RWPE2 (cell line): ENCODE data around the gene GTF2B.

Experiments used
- ATAC-seq: fragments of 200-7000 bp; cut with Tn5 transposase; 3 replicates; pipeline ENCODE4 v1.9.1; 2021; ENCODE audit warnings: low read depth
- DNase-seq: peaks from one replicate; pipeline ENCODE4 v3.0.0-alpha.2; 2020; ENCODE audit warnings: low spot score
- H3K27ac ChIP-seq: fragments of 450-650 bp; 2 replicates; pipeline ENCODE4 v1.5.1; 2017; ENCODE audit warnings: mild to moderate bottlenecking; ENCODE audit not compliant: poor library complexity, severe bottlenecking
- H3K27me3 ChIP-seq: fragments of 250-450 bp; sonication (Bioruptor Pico); 2 replicates; pipeline ENCODE4 v1.5.1; 2021; ENCODE audit warnings: mild to moderate bottlenecking, moderate library complexity; ENCODE audit not compliant: insufficient read depth, poor library complexity, severe bottlenecking
- H3K36me3 ChIP-seq: fragments of 250-450 bp; sonication (Bioruptor Pico); 2 replicates; pipeline ENCODE4 v1.5.1; 2020; ENCODE audit warnings: low read depth, mild to moderate bottlenecking, moderate library complexity
- H3K4me1 ChIP-seq: fragments of 250-450 bp; sonication (Bioruptor Pico); 2 replicates; pipeline ENCODE4 v1.5.1; 2021; ENCODE audit warnings: mild to moderate bottlenecking, moderate library complexity; ENCODE audit not compliant: insufficient read depth, poor library complexity, severe bottlenecking
- H3K4me3 ChIP-seq: fragments of 250-450 bp; sonication (Bioruptor Pico); 2 replicates; pipeline ENCODE4 v1.5.1; 2021; ENCODE audit warnings: mild to moderate bottlenecking, moderate library complexity; ENCODE audit not compliant: severe bottlenecking
- H3K9me3 ChIP-seq: fragments of 250-450 bp; sonication (Bioruptor Pico); 2 replicates; pipeline ENCODE4 v1.5.1; 2021; ENCODE audit warnings: mild to moderate bottlenecking, moderate library complexity; ENCODE audit not compliant: severe bottlenecking
- CTCF ChIP-seq: fragments of 450-650 bp; IDR thresholded peaks from one replicate; pipeline ENCODE4 v1.5.1; 2017; ENCODE audit warnings: mild to moderate bottlenecking, moderate library complexity; ENCODE audit not compliant: poor library complexity, severe bottlenecking

Gene GTF2B

GRCh38 chr1:88891951-88892340 is 579 bp upstream of the GTF2B start:
- TF ChIP-seq CTCF, result no peak
- Histone ChIP-seq H3K36me3 (peaks cover 18% of the 10 kb centered on the region), H3K27me3 (no peaks in the 10 kb centered on the region), H3K4me1 (peaks cover 11% of the 10 kb centered on the region), H3K9me3 (no peaks in the 10 kb centered on the region), H3K4me3 (peak overlapping the region; percentile 80), H3K27ac (peak overlapping the region; percentile 44)
- DNase-seq (no peak), ATAC-seq (peak; percentile 3; the same call in 2 of the 3 replicates)

DNA sequence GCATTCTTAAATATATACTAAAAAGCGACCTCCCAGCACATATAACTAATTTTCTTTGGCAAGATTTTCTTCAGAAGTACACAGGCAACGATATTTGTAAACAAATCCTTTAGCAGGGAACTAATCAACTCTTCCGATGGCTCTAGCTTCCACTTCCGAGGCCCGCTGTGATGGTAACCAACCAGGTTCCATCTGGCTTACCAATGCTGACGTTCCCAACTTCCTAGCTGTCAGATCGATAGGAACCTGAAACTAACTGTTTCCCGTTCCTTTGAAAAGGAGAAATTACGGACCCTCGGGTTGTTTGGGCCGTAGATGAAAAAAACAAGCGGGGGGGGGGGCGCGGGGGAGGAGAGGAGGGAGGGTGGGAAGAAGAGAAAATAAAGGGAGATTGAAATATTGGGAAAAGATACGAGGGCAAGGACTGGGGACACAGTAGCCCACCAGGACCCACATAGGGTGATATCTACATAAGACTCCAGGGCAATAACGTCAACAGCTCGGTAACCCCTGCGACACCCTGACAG is 513 bp downstream of the GTF2B start:
- Histone ChIP-seq H3K36me3 (peaks cover 29% of the 10 kb centered on the region), H3K4me3 (peak overlapping the region; percentile 80), H3K4me1 (peaks cover 11% of the 10 kb centered on the region), H3K27me3 (no peaks in the 10 kb centered on the region), H3K27ac (peak overlapping the region; percentile 44), H3K9me3 (no peaks in the 10 kb centered on the region)
- ATAC-seq (peak; percentile 55), DNase-seq (no peak)
- no peak for TF ChIP-seq CTCF

DNA sequence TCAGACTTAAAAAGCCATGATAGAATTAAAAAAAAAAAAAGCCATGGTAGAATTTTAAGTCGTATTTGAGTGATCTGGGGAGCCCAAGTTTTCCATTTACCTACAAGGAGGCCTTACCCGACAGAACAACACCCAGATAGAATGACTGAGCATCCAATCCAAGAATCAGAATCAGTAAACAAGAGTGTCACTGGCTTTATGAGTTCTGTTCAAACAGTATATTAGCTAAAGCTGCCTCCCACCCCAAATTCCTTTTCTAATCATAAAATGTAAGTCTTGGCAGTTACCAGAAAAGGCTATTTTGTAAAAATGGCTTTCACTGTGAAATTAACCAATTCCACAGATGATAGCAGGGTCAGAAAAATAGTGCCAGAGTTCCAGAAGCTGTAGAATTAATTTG is 1.2 kb downstream of the GTF2B start:
- no peaks in the 10 kb centered on the region for H3K27me3 ChIP-seq
- peaks cover 37% of the 10 kb centered on the region for H3K36me3 ChIP-seq
- peak overlapping the region; percentile 80 for H3K4me3 ChIP-seq
- H3K27ac ChIP-seq, result peak overlapping the region; percentile 44
- no peaks in the 10 kb centered on the region for H3K9me3 ChIP-seq
- DNase-seq (no peak), ATAC-seq (no peak)
- no peak for TF ChIP-seq CTCF
- peaks cover 11% of the 10 kb centered on the region for H3K4me1 ChIP-seq

- ATAC-seq, result no peak
- DNase-seq, result no peak
- Histone ChIP-seq H3K4me1 (peaks cover 11% of the 10 kb centered on the region), H3K9me3 (no peaks in the 10 kb centered on the region), H3K36me3 (peaks cover 48% of the 10 kb centered on the region), H3K27me3 (no peaks in the 10 kb centered on the region), H3K4me3 (no peak overlapping the region), H3K27ac (no peak overlapping the region)
- no peak for TF ChIP-seq CTCF
Observed at GRCh38 chr1:88888750-88889149, 2.6 kb downstream of the GTF2B start.

GRCh38 chr1:88885933-88886332 is 5.4 kb downstream of the GTF2B start:
- H3K4me3 ChIP-seq, result no peak overlapping the region
- H3K4me1 ChIP-seq, result peaks cover 5% of the 10 kb centered on the region
- TF ChIP-seq CTCF, result no peak

More at GRCh38 chr1:88885933-88886332, 5.4 kb downstream of the GTF2B start:
- ATAC-seq, result no peak
- no peaks in the 10 kb centered on the region for H3K27me3 ChIP-seq
- DNase-seq, result no peak
- no peaks in the 10 kb centered on the region for H3K9me3 ChIP-seq
- peaks cover 69% of the 10 kb centered on the region for H3K36me3 ChIP-seq
- H3K27ac ChIP-seq, result no peak overlapping the region
